ENCODE data around the gene CWC25.
A peak's percentile ranks its signal among the peaks of the same experiment; 100 is the strongest.

DNA sequence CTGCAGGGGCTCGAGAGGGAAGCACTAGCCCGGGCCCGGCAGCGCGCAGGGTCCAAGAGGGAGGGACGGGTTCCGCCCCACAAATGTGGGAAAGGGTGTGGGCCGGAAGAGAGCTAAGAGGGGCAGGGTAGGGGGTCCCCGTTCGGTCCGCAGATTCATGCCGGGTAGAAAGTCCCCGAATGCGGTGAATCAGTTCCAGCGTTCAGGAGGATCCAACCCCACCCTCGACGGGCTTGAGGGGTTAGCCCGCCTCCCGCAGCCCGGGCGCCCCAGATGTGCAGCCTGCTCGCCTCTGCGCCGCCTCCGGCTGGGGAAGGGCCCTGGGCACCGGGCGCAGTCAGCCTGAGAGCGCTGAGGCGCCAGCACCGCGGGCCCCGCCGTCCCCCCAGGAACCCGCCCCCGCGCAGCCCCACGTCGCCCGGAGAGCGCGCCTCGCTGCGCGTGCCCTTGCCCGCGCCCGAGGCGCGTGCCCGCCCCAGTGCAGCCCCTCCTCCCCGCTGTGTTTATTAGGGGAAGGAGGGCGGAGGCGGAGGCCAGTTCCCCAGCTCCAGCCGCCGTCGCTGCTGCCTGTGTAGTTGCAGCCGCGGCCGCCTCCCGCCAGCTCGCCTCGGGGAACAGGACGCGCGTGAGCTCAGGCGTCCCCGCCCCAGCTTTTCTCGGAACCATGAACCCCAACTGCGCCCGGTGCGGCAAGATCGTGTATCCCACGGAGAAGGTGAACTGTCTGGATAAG lies 44.6 kb upstream of the CWC25 start, which contains the start of gene LASP1:
- TF ChIP-seq, protein P1, sequence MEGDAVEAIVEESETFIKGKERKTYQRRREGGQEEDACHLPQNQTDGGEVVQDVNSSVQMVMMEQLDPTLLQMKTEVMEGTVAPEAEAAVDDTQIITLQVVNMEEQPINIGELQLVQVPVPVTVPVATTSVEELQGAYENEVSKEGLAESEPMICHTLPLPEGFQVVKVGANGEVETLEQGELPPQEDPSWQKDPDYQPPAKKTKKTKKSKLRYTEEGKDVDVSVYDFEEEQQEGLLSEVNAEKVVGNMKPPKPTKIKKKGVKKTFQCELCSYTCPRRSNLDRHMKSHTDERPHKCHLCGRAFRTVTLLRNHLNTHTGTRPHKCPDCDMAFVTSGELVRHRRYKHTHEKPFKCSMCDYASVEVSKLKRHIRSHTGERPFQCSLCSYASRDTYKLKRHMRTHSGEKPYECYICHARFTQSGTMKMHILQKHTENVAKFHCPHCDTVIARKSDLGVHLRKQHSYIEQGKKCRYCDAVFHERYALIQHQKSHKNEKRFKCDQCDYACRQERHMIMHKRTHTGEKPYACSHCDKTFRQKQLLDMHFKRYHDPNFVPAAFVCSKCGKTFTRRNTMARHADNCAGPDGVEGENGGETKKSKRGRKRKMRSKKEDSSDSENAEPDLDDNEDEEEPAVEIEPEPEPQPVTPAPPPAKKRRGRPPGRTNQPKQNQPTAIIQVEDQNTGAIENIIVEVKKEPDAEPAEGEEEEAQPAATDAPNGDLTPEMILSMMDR (IDR thresholded peaks at IDR 0.05) = no peak
- peak; percentile 77 to 97 for TF ChIP-seq POLR2A (IDR thresholded peaks at IDR 0.05)
- TF ChIP-seq POLR2AphosphoS5 (IDR thresholded peaks at IDR 0.05) = peak; percentile 62 to 92 (median 86)

All from suprapubic skin (tissue), 4 donors.